Right cardiac atrium (tissue), 5 donors: ENCODE measurements around the gene AGMO. TPM values are rescaled to one million over a fixed set of nuclear protein-coding genes. Genes with fewer than 3 reads are reported as not detected.

Experiments used
- ATAC-seq, 2 donors: fragments of 200-7000 bp; cut with Tn5 transposase; one replicate each; pipeline versions ENCODE4 v1.8.0 to v1.9.1; 2020; ENCODE audit warnings: moderate library complexity in 2 of 2, mild to moderate bottlenecking in 1 of 2
- DNase-seq, 3 donors: peaks; one replicate each; pipeline ENCODE4 v3.0.0-alpha.2; 2020
- H3K27ac ChIP-seq: one replicate; pipeline ENCODE4 v1.5.1; 2013; ENCODE audit warnings: mild to moderate bottlenecking, low read length, control low read depth, moderate library complexity
- H3K27me3 ChIP-seq: one replicate; pipeline ENCODE4 v1.6.1; 2013; ENCODE audit not compliant: control insufficient read depth, insufficient read depth
- H3K4me1 ChIP-seq: one replicate; pipeline ENCODE4 v1.6.1; 2013; ENCODE audit warnings: low read length; ENCODE audit not compliant: control insufficient read depth, insufficient read depth
- H3K4me3 ChIP-seq: one replicate; pipeline ENCODE4 v1.5.1; 2013; ENCODE audit warnings: low read length, control low read depth
- H3K9me3 ChIP-seq: one replicate; pipeline ENCODE4 v1.6.1; 2013; ENCODE audit warnings: low read length; ENCODE audit not compliant: control insufficient read depth
- WGBS: extraction: QIAGEN DNeasy Blood & Tissue Kit; methylation state at CpG from one replicate; pipeline ENCODE4 v1.1.7; 2013; 5-methylcytosine and 5-hydroxymethylcytosine counted together
- intact Hi-C, 4 donors: fragments of 100-400 bp; cut with DNase I; formaldehyde crosslinking; loops; one replicate each; pipeline versions ENCODE4 v1.11.0 to v1.14.0; 2022 to 2023
- polyA plus RNA-seq: library from polyadenylated mRNA; stranded (reverse); fragments of 200-250 nt; gene quantifications from one replicate; pipeline ENCODE4 v1.2.3, GENCODE V29; 2013
- total RNA-seq, 4 donors: library from RNA; stranded (reverse); fragmentation: NEBNext Ultra II Directional; extraction: Animal tissue kit (Norgen Biotek cat#: 25700); gene quantifications; one replicate each; pipeline ENCODE4 v1.2.1, GENCODE V29; 2021
- donor health status: healthy with polysubstance abuse.
- donor health status: DM: no; HTN: yes; CAD: no.
- donor health status: DM: no; HTN: no; CAD: no.
- donor health status: DM: no; HTN: yes; CAD: no; lungs with severe emphysema.
- donor health status: DM: yes; HTN: yes; CAD: no.

AGMO gene
- total and polyA plus RNA-seq, 5 donors = 0.15 to 0.29 TPM; not detected in 3

- H3K4me3 ChIP-seq = no peak overlapping the region
- 67% methylated on average over 3 of the region's 3 CpGs for WGBS
- intact Hi-C loops = no loop called here
- DNase-seq (no peak), ATAC-seq (no peak)
- no peaks in the 10 kb centered on the region for H3K4me1 ChIP-seq
- no peaks in the 10 kb centered on the region for H3K27me3 ChIP-seq
- H3K9me3 ChIP-seq = no peaks in the 10 kb centered on the region
- H3K27ac ChIP-seq = no peak overlapping the region
These were observed 103.5 kb downstream of the AGMO start for GRCh38 chr7:15457990-15458955.

GRCh38 chr7:15452670-15453069 lies 109.1 kb downstream of the AGMO start:
- Histone ChIP-seq H3K27me3 (no peaks in the 10 kb centered on the region), H3K27ac (no peak overlapping the region), H3K9me3 (no peaks in the 10 kb centered on the region), H3K4me3 (no peak overlapping the region), H3K4me1 (no peaks in the 10 kb centered on the region)
- ATAC-seq (no peak), DNase-seq (no peak)
- intact Hi-C loops = no loop called here
- WGBS = 89% methylated on average over 3 of the region's 3 CpGs

- ATAC-seq (no peak), DNase-seq (no peak)
- intact Hi-C loops = no loop called here
- Histone ChIP-seq H3K9me3 (no peaks in the 10 kb centered on the region), H3K27ac (no peak overlapping the region), H3K27me3 (no peaks in the 10 kb centered on the region), H3K4me1 (no peaks in the 10 kb centered on the region), H3K4me3 (no peak overlapping the region)
- 44% methylated on average over 2 of the region's 2 CpGs for WGBS
These were observed 115.1 kb downstream of the AGMO start for GRCh38 chr7:15446722-15447121.

GRCh38 chr7:15446280-15446679 lies 115.5 kb downstream of the AGMO start:
- intact Hi-C loops = no loop called here
- no peak overlapping the region for H3K4me3 ChIP-seq
- ATAC-seq = no peak

GRCh38 chr7:15441915-15442314 lies 119.9 kb downstream of the AGMO start:
- no peak overlapping the region for H3K27ac ChIP-seq
- intact Hi-C loops = no loop called here
- no peaks in the 10 kb centered on the region for H3K9me3 ChIP-seq
- no peaks in the 10 kb centered on the region for H3K4me1 ChIP-seq
- H3K27me3 ChIP-seq = no peaks in the 10 kb centered on the region
- H3K4me3 ChIP-seq = no peak overlapping the region
- DNase-seq (no peak), ATAC-seq (no peak)
- 76% methylated on average over 1 of the region's 1 CpG for WGBS

More at GRCh38 chr7:15446280-15446679, 115.5 kb downstream of the AGMO start:
- WGBS = 0% methylated on average over 1 of the region's 1 CpG
- no peaks in the 10 kb centered on the region for H3K9me3 ChIP-seq
- no peak for DNase-seq
- H3K27me3 ChIP-seq = no peaks in the 10 kb centered on the region
- H3K4me1 ChIP-seq = no peaks in the 10 kb centered on the region
- H3K27ac ChIP-seq = no peak overlapping the region

- intact Hi-C loops = no loop called here
- ATAC-seq (no peak), DNase-seq (no peak)
- Histone ChIP-seq H3K4me3 (no peak overlapping the region), H3K9me3 (no peaks in the 10 kb centered on the region), H3K4me1 (no peaks in the 10 kb centered on the region), H3K27me3 (no peaks in the 10 kb centered on the region), H3K27ac (no peak overlapping the region)
- WGBS = 97% methylated on average over 3 of the region's 3 CpGs
These were observed 121.3 kb downstream of the AGMO start for GRCh38 chr7:15440482-15440881.

- no peak overlapping the region for H3K4me3 ChIP-seq
- no peaks in the 10 kb centered on the region for H3K4me1 ChIP-seq
- intact Hi-C loops = no loop called here
- ATAC-seq (no peak), DNase-seq (no peak)
- no peaks in the 10 kb centered on the region for H3K27me3 ChIP-seq
- H3K27ac ChIP-seq = no peak overlapping the region
- H3K9me3 ChIP-seq = no peaks in the 10 kb centered on the region
- 67% methylated on average over 2 of the region's 2 CpGs for WGBS
These were observed 122.0 kb downstream of the AGMO start for GRCh38 chr7:15439853-15440252.

- Histone ChIP-seq H3K4me1 (no peaks in the 10 kb centered on the region), H3K27me3 (no peaks in the 10 kb centered on the region), H3K4me3 (no peak overlapping the region), H3K9me3 (no peaks in the 10 kb centered on the region), H3K27ac (no peak overlapping the region)
- no peak for DNase-seq
- ATAC-seq = no peak
- intact Hi-C loops = no loop called here
- 52% methylated on average over 1 of the region's 1 CpG for WGBS
These were observed 128.7 kb downstream of the AGMO start for GRCh38 chr7:15433151-15433550.

GRCh38 chr7:15430911-15431310 lies 130.9 kb downstream of the AGMO start:
- no peak for ATAC-seq
- WGBS = 82% methylated on average over 1 of the region's 1 CpG
- H3K9me3 ChIP-seq = no peaks in the 10 kb centered on the region
- intact Hi-C loops = no loop called here
- H3K4me1 ChIP-seq = no peaks in the 10 kb centered on the region
- no peak for DNase-seq
- H3K27me3 ChIP-seq = no peaks in the 10 kb centered on the region
- no peak overlapping the region for H3K4me3 ChIP-seq
- H3K27ac ChIP-seq = no peak overlapping the region

- intact Hi-C loops = no loop called here
- Histone ChIP-seq H3K4me1 (no peaks in the 10 kb centered on the region), H3K27ac (no peak overlapping the region), H3K4me3 (no peak overlapping the region), H3K9me3 (no peaks in the 10 kb centered on the region), H3K27me3 (no peaks in the 10 kb centered on the region)
- DNase-seq (no peak), ATAC-seq (no peak)
- WGBS = 97% methylated on average over 2 of the region's 2 CpGs
These were observed 131.6 kb downstream of the AGMO start for GRCh38 chr7:15430191-15430590.

GRCh38 chr7:15424468-15424867 lies 137.3 kb downstream of the AGMO start:
- Histone ChIP-seq H3K27ac (no peak overlapping the region), H3K9me3 (no peaks in the 10 kb centered on the region), H3K4me3 (no peak overlapping the region), H3K4me1 (no peaks in the 10 kb centered on the region), H3K27me3 (no peaks in the 10 kb centered on the region)
- intact Hi-C loops = no loop called here
- no peak for DNase-seq
- 88% methylated on average over 2 of the region's 2 CpGs for WGBS
- ATAC-seq = no peak
